ENCODE measurements around the gene TNFRSF4.

DNA sequence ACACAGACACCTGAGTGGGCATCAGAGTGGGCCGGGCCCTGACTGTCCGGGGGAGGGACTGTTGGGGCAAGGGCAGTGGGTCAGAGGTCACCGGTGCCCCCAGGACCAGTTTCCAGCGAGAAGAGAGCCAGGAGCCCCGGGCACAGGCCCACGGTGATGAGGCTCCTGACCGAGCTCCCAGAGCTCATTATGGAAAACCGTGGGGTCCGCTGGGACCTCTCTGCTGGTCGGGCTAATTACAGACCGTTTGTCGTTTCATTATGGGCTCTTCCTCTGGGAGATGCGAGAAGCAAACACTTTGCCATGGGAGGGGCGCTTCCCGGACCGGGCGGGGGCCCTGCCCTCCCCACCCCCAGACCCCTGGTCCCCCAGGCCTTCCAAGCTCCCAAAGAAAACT lies 52.3 kb downstream of the TNFRSF4 start:
- no peak for TF ChIP-seq EZH2 (IDR thresholded peaks at IDR 0.05)
- no peak for TF ChIP-seq POLR2AphosphoS5 (IDR thresholded peaks at IDR 0.05; ENCODE audit: low read depth, low read length)
- TF ChIP-seq CTCF (IDR thresholded peaks at IDR 0.05 in 2 of 3, conservative IDR thresholded peaks at IDR 0.05 in 1 of 3; ENCODE audit: borderline replicate concordance in 1 of 3, insufficient read depth in 1 of 3, low read depth in 2 of 3, low read length in 2 of 3), result no peak
- no peak for TF ChIP-seq POLR2A (IDR thresholded peaks at IDR 0.05; ENCODE audit: borderline replicate concordance, extremely low read depth, insufficient read depth, insufficient read length)
- no peak for TF ChIP-seq EZH2phosphoT487 (IDR thresholded peaks at IDR 0.05; ENCODE audit: borderline replicate concordance)
- no peak for TF ChIP-seq ZNF274 (IDR thresholded peaks at IDR 0.05; ENCODE audit: low read depth, low read length)
- no peak for TF ChIP-seq RAD21 (IDR thresholded peaks at IDR 0.05; ENCODE audit: low read depth)
- TF ChIP-seq ELF1 (IDR thresholded peaks at IDR 0.05; ENCODE audit: borderline replicate concordance, low read depth), result no peak
- TF ChIP-seq, protein P1, sequence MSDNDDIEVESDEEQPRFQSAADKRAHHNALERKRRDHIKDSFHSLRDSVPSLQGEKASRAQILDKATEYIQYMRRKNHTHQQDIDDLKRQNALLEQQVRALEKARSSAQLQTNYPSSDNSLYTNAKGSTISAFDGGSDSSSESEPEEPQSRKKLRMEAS (IDR thresholded peaks at IDR 0.05), result no peak
- no peak for TF ChIP-seq CEBPB (IDR thresholded peaks at IDR 0.05; ENCODE audit: low read depth)
- no peak for TF ChIP-seq YY1 (IDR thresholded peaks at IDR 0.05; ENCODE audit: extremely low read depth, insufficient replicate concordance, low read depth, low read length)
- TF ChIP-seq SRF (IDR thresholded peaks at IDR 0.05; ENCODE audit: low read depth), result no peak
- TF ChIP-seq SP1 (IDR thresholded peaks at IDR 0.05; ENCODE audit: low read depth), result no peak

Data from HCT116 (cell line).